Testis (tissue), 3 donors: ENCODE measurements around the gene ASB8. TPM values are rescaled to one million over a fixed set of nuclear protein-coding genes. Genes with fewer than 3 reads are reported as not detected.
A peak's percentile ranks its signal among the peaks of the same experiment; 100 is the strongest.

Experiments
- DNase-seq: peaks from one replicate; pipeline ENCODE4 v3.0.0-alpha.2; 2019
- H3K27ac ChIP-seq, 2 donors: fragments of 200-600 bp; sonication (generic); one replicate each; pipeline ENCODE4 v1.5.1; 2019
- H3K27me3 ChIP-seq: fragments of 200-600 bp; sonication (generic); one replicate; pipeline ENCODE4 v1.5.1; 2019
- H3K36me3 ChIP-seq: fragments of 200-600 bp; sonication (generic); one replicate; pipeline ENCODE4 v1.5.1; 2017; ENCODE audit warnings: low read depth; ENCODE audit errors: missing control alignments
- H3K4me1 ChIP-seq: fragments of 200-600 bp; sonication (generic); one replicate; pipeline ENCODE4 v1.5.1; 2019
- H3K4me3 ChIP-seq, 2 donors: fragments of 200-600 bp; sonication (generic); one replicate each; pipeline ENCODE4 v1.5.1; 2017 to 2019
- H3K9me3 ChIP-seq: fragments of 200-600 bp; sonication (generic); one replicate; pipeline ENCODE4 v1.5.1; 2017
- CTCF ChIP-seq, 3 experiments: fragments of 450-650 bp in 2 of 3; fragments of 200-600 bp in 1 of 3; sonication (generic) in 1 of 3; IDR thresholded peaks; one replicate each; pipeline ENCODE4 v1.5.1; 2016 to 2019; ENCODE audit warnings: antibody characterized with exemption in 3 of 3, mild to moderate bottlenecking in 2 of 3, moderate library complexity in 1 of 3
- POLR2A ChIP-seq: fragments of 450-650 bp; IDR thresholded peaks from one replicate; pipeline ENCODE4 v1.6.1; 2017; ENCODE audit warnings: antibody characterized with exemption, mild to moderate bottlenecking, moderate library complexity
- WGBS, 2 donors: methylation state at CpG; one replicate each; pipeline ENCODE4 v1.1.5; 2018; 5-methylcytosine and 5-hydroxymethylcytosine counted together
- intact Hi-C: fragments of 100-400 bp; cut with DNase I; formaldehyde crosslinking; loops from one replicate; pipeline ENCODE4 v1.15.1; 2023; ENCODE audit warnings: low total_unique reads
- polyA plus RNA-seq: library from polyadenylated mRNA; stranded (reverse); fragments of 350-450 nt; fragmentation: Illumina TruSeq; extraction: RNeasy Lipid Tissue Mini Kit (QIAGEN cat#74804); gene quantifications from one replicate; pipeline ENCODE4 v1.2.3, GENCODE V29; 2014; ENCODE audit warnings: low read depth, low replicate concordance; ENCODE audit not compliant: insufficient read depth
- total RNA-seq, 2 donors: library from RNA; depleted of rRNA; stranded (reverse); fragments of >200 nt; gene quantifications; one replicate each; pipeline ENCODE4 v1.2.3, GENCODE V29; 2016

Gene ASB8
- total and polyA plus RNA-seq, 3 donors from 2014 or later: 34.7 to 55.4 (median 46.8) TPM

- H3K27me3 ChIP-seq: no peaks in the 10 kb centered on the region
- no peak overlapping the region for H3K4me3 ChIP-seq
- no peak overlapping the region for H3K27ac ChIP-seq
- 61 to 63% methylated on average over 17 to 19 of the region's 19 CpGs for WGBS, 2 donors
- H3K4me1 ChIP-seq: no peaks in the 10 kb centered on the region
- intact Hi-C loops: no loop called here
- DNase-seq: no peak
- no peaks in the 10 kb centered on the region for H3K36me3 ChIP-seq
- H3K9me3 ChIP-seq: no peaks in the 10 kb centered on the region
- TF ChIP-seq CTCF (IDR thresholded peaks at IDR 0.05): no peak
- TF ChIP-seq POLR2A: no peak
These were observed 11.7 kb upstream of the ASB8 start for GRCh38 chr12:48169011-48169410.

- H3K27me3 ChIP-seq: no peaks in the 10 kb centered on the region
- 30 to 36% methylated on average over 2 of the region's 2 CpGs for WGBS, 2 donors
- no peak for DNase-seq
- no peak overlapping the region for H3K4me3 ChIP-seq
- no peaks in the 10 kb centered on the region for H3K9me3 ChIP-seq
- TF ChIP-seq POLR2A (no peak), CTCF (IDR thresholded peaks at IDR 0.05) (peak; percentile 73 to 88 (median 81))
- H3K36me3 ChIP-seq: no peaks in the 10 kb centered on the region
- no peaks in the 10 kb centered on the region for H3K4me1 ChIP-seq
- no peak overlapping the region for H3K27ac ChIP-seq
- intact Hi-C loops: no loop called here
These were observed 8.0 kb upstream of the ASB8 start for GRCh38 chr12:48165089-48165981.

- intact Hi-C loops: no loop called here
- Histone ChIP-seq H3K9me3 (no peaks in the 10 kb centered on the region), H3K27ac (no peak overlapping the region), H3K36me3 (no peaks in the 10 kb centered on the region), H3K27me3 (no peaks in the 10 kb centered on the region), H3K4me1 (no peaks in the 10 kb centered on the region), H3K4me3 (no peak overlapping the region)
- TF ChIP-seq POLR2A (no peak), CTCF (IDR thresholded peaks at IDR 0.05) (no peak)
- 80 to 81% methylated on average over 2 of the region's 2 CpGs for WGBS, 2 donors
- no peak for DNase-seq
These were observed 7.1 kb upstream of the ASB8 start for GRCh38 chr12:48164451-48164850.

- Histone ChIP-seq H3K36me3 (no peaks in the 10 kb centered on the region), H3K4me1 (no peaks in the 10 kb centered on the region), H3K4me3 (no peak overlapping the region), H3K9me3 (no peaks in the 10 kb centered on the region), H3K27me3 (no peaks in the 10 kb centered on the region), H3K27ac (no peak overlapping the region)
- WGBS, 2 donors: 69 to 72% methylated on average over 5 of the region's 5 CpGs
- TF ChIP-seq CTCF (IDR thresholded peaks at IDR 0.05) (no peak), POLR2A (no peak)
- intact Hi-C loops: no loop called here
- no peak for DNase-seq
These were observed 5.9 kb upstream of the ASB8 start for GRCh38 chr12:48163150-48163747.
